LoVo (cell line): ENCODE data around the gene SIGLEC8.
"Not testable (repeated sequence)": the region's sequence is repeated elsewhere in the genome, so short reads cannot be mapped to it uniquely, and the experiment has no call there.

Experiments
- DNase-seq: peaks from one replicate; pipeline ENCODE4 v3.0.0-alpha.2; 2016; ENCODE audit warnings: low spot score

Gene SIGLEC8

DNA sequence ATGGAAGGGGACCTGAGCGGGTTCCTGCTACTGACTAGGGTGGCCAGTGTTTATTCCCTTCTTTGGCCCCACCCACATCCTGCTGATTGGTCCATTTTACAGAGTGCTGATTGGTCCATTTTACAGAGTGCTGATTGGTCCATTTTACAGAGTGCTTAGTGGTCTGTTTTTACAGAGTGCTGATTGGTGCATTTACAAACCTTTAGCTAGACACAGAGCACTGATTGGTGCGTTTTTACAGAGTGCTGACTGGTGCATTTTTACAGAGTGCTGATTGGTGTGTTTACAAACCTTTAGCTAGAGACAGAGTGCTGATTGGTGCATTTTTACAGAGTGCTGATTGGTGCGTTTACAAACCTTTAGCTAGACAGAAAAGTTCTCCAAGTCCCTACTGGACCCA is 10.7 kb downstream of the SIGLEC8 start:
- not testable (repeated sequence) for DNase-seq

GRCh38 chr19:51441410-51442390 is 16.6 kb downstream of the SIGLEC8 start:
- DNase-seq, result no peak

GRCh38 chr19:51440846-51441409 is 17.3 kb downstream of the SIGLEC8 start:
- no peak for DNase-seq

GRCh38 chr19:51440052-51440451 is 18.2 kb downstream of the SIGLEC8 start:
- no peak for DNase-seq

DNA sequence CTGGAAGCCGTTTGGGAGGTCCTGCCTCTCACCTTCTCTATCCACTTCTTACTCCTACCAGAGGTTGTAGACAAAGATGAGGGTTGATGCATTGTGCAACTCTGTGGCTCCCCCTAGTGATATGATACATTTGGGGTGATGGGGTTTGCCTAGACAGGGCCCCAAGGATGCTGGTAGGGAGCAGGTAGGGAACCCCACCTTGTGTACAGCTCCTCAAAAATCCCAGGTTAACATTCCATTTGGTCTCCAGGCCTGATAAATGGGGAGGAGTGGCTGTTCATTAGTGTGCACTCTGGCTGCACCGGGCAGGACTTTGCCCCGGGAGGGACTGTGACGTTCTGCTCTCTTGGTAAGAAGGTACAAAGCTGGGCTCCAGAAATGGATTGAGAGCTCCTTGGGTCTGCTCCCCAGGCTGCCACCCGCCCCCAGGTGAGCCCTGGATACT is 19.2 kb downstream of the SIGLEC8 start:
- no peak for DNase-seq

DNA sequence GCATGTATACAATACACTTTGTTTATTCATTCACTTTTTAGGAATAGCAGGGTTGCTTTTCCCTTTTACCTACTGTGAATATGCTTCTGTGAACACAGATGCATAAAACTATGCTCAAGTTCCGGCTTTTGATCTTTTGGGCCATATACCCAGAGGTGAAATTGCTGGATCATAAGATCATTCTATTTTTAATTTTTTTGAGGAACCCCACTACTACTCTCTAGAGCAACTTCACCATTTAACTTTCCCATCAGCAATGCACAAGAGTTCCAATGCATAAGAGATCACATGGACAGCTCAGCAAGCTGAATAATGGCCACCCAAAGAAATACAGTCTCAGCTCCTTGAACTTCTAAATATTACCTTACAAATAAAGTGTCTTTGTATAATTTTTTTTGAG is 23.8 kb downstream of the SIGLEC8 start:
- DNase-seq, result no peak

GRCh38 chr19:51433043-51433442 is 25.2 kb downstream of the SIGLEC8 start:
- no peak for DNase-seq

GRCh38 chr19:51431124-51431523 is 27.1 kb downstream of the SIGLEC8 start:
- no peak for DNase-seq

DNA sequence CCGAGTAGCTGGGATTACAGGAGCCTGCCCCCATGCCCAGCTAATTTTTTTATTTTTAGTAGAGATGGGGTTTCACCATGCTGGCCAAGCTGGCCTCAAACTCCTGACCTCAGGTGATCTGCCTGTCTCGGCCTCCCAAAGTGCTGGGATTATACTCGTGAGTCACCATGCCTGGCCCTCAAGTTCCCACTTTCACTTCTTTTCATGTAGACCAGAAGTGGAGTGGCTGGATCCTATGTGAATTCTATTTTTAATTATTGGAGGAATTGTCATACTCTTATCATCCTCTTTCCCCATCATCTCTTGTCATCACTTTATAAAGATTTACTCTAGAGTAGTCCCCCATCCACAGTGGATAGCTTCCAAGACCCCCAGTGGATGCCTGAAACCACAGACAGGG is 28.0 kb downstream of the SIGLEC8 start:
- no peak for DNase-seq

DNA sequence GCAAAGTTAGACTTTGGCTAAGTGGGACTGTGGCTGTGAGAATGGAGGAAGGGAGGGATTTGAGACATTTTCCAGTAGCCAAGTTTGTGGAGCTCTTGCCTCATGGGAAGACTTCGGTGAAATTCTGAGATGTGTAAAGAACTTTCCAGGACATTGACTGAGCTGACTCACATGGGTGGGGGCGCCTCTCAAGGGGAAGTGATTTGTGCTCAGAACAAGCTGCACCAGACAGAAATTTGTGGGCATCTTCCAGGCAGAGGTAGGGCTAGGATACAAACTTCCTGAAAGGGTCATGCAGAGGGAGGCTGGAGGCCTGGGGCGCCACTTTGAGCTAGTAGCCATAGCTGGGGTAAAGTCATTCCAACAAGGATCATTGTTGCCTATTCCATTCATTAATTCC is 31.1 kb downstream of the SIGLEC8 start:
- no peak for DNase-seq

GRCh38 chr19:51422053-51422448 is 36.2 kb downstream of the SIGLEC8 start:
- DNase-seq, result peak; percentile 76

DNA sequence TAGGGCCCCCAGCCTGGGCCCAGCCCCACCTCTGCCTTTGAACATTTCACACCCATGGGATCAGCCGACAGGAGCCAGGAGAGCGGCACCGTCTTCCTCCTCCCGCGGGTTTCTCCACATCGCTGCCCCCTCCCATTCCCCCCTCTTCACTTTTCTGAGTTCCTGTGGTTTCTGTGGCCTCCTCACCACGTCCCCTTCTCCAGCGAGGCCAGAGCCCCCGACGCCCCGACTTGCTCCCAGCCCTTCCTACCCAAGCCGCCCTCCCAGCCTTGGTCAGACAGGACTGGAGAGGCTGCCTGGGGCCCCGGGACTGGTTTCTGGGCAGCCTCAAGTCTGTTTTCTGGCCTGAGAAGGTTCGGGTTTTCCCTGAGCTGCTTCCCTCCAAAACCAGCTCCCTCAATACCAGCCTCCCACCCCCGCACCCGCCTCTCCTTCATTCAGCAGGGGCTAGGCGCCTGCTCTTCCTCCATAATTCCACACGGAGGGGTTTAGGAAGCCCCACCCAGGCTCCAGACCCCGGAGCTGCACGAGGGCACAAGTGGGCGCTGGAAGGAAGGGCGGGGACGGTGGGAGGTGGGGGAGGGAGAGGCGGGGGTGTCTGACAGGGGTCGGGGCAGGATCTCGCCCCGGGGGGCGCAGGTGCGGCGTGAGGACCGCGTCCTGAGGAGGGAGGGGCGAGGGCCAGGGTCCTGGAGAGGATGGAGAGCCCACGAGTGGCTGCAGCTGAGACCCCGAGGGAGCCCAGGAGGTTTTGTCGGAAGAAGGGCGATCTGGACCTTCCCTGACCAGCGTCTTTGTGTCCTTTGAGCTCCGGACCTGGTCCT is 36.8 kb downstream of the SIGLEC8 start:
- no peak for DNase-seq

DNA sequence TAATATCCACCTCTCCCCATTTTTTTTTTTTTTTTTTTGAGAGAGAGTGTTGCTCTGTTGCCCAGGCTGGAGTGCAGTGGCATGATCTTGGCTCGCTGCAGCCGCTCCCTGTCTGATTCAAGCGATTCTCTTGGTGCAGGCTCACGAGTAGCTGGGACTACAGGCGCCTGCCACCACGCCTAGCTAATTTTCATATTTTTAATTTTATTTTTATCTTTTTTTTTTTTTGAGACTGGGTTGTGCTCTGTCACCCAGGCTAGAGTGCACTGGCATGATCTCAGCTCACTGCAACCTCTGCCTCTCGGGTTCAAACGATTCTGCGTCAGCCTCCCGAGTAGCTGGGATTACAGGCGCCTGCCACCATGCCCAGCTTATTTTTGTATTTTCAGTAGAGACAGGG is 37.7 kb downstream of the SIGLEC8 start:
- DNase-seq, result not testable (repeated sequence)

- no peak for DNase-seq
Observed at GRCh38 chr19:51418707-51419106, 39.5 kb downstream of the SIGLEC8 start.

GRCh38 chr19:51417810-51418157 is 40.5 kb downstream of the SIGLEC8 start:
- DNase-seq, result no peak

- DNase-seq, result no peak
Observed at GRCh38 chr19:51417107-51417809, 41.0 kb downstream of the SIGLEC8 start, which contains the start of gene SIGLEC10. TSS of gene SIGLEC10 (minus strand) at chr19:51417642. CDS start at chr19:51417581, 61 bp downstream.

DNA sequence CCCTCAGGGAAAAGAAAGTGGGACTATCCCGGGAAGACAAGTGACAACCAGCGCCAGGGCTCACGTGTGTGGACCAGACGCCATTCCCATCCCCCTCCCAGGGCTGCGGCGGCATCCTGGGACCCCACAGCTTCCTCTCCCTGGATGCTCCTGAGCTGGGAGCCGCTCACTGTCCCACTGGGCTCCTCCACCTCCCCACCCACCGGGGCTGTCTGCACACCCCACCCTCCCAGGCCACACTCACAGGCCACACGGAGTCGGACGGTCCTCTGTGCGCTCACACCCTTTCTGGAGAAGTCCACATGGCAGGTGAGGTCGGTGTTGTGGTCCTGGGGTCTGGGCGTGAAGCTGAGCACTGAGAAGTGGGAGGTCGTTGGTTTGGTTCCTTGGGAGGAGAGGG is 41.8 kb downstream of the SIGLEC8 start:
- not testable (repeated sequence) for DNase-seq

DNA sequence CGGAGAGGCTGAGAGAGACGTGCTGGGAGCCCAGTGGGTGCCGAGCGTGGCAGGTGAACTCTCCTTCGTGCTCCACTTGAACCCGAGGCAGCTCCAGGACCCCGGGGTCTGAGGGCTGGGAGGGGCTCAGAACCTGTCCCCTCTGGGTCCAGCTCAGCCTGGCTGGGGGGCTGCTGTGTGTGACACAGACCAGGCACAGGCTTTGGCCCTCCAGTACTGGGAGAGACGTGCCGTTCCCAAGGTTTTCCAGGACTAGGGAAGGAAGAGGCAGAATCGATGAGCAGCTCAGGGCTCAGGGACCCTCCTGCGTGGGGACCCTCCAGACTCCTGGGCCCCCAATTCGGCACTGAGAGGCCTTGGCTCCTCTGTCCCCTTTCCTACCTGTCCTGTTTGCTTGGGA is 43.1 kb downstream of the SIGLEC8 start:
- no peak for DNase-seq

DNA sequence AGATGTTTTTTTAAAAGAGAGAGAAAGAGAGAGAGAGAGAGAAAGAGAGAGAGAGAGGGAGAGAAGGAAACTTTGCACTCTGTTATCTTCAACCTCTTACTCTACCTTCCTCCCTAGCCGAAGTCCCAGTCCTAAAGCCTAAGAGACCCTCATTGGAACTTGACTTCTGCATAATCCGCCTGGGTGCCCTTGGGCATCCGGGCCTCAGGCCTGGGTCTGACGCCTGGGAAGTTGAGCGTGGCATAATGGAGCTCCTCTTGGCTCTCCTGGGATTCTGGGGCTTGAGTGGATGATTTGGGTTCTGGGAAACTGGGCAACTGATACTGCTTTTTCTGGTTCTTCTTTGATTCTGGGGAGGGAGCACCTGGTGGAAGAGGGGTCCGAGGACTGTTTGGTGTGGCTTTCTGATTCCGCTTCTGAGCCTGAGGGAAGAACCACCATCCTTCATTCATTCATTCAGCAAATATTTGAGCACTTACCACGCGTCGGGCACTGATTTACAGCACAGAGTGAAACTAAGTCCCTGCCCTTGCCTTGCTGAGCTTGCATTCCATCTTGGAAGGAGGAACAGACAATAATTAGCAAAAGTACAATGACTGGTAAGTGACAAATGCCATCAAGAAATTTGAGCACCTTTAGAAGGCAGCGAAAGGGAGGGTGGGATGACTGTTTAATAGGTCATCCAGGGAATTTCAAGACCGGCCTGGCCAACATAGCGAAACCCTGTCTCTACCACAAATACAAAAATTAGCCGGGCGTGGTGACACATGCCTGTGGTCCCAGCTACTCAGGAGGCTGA is 47.1 kb downstream of the SIGLEC8 start:
- no peak for DNase-seq

DNA sequence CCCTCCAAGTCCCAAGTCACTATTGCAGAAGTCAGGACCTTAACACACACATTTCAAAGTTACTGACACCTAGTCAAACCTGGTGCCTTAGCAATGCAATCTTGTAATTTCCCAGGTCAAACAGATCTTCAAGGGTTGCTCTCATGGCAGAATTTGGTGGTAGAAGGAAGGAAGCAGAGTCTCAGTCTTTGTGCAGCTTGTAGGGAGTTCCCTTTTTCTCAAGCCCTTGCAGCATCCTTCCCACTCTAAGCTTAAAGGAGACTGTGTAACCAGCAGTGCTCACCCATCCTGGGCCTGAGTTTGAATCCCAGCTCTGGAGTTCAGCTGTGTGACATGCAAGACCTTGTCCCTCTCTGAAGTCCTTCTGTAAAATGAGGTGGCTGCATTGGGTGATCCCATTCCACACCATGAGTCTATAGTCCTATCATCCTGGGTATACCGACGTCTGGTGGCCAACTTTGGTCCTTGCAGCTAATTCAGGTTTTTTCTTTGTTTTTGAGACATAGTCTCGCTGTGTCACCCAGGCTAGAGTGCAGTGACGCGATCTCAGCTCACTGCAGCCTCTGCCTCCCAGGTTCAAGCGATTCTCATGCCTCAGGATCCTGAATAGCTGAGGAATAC is 50.6 kb downstream of the SIGLEC8 start:
- no peak for DNase-seq

GRCh38 chr19:51402117-51402516 is 56.1 kb downstream of the SIGLEC8 start:
- DNase-seq, result no peak
